Left lung (tissue), 10 donors: ENCODE measurements around the gene IFNL1. TPM values are rescaled to one million over a fixed set of nuclear protein-coding genes. Genes with fewer than 3 reads are reported as not detected.

ENCODE experiments used
- ATAC-seq: fragments of 200-7000 bp; cut with Tn5 transposase; one replicate; pipeline ENCODE4 v1.9.1; 2020; ENCODE audit warnings: moderate library complexity
- DNase-seq, 4 donors: peaks; one replicate each; pipeline ENCODE4 v3.0.0-alpha.2; 2013 to 2020
- H3K27ac ChIP-seq, 2 donors: fragments of 200-600 bp; sonication (generic) in 1 of 2; one replicate each; pipeline versions ENCODE4 v1.5.0 to v1.8.0; 2020 to 2021
- H3K27me3 ChIP-seq, 2 donors: fragments of 200-600 bp; sonication (generic) in 1 of 2; one replicate each; pipeline versions ENCODE4 v1.5.0 to v1.8.0; 2020 to 2021
- H3K36me3 ChIP-seq, 2 donors: fragments of 200-600 bp; sonication (generic) in 1 of 2; one replicate each; pipeline versions ENCODE4 v1.5.0 to v1.8.0; 2020 to 2021
- H3K4me1 ChIP-seq, 2 donors: fragments of 200-600 bp; one replicate each; pipeline ENCODE4 v1.8.0; 2021
- H3K4me3 ChIP-seq, 2 donors: fragments of 200-600 bp; sonication (generic) in 1 of 2; one replicate each; pipeline versions ENCODE4 v1.5.0 to v1.8.0; 2020 to 2021; ENCODE audit warnings: mild to moderate bottlenecking in 1 of 2
- H3K9me3 ChIP-seq, 2 donors: fragments of 200-600 bp; sonication (generic) in 1 of 2; one replicate each; pipeline versions ENCODE4 v1.5.0 to v1.8.0; 2020 to 2021
- intact Hi-C, 2 donors: fragments of 100-400 bp; cut with DNase I; formaldehyde crosslinking; loops; one replicate each; pipeline versions ENCODE4 v1.11.2 to v1.14.2; 2022
- polyA plus RNA-seq, 6 donors: library from polyadenylated mRNA; unstranded; fragments of 120-200 nt; gene quantifications; one replicate each; pipeline ENCODE4 v1.2.1, GENCODE V29; 2013; ENCODE audit not compliant: insufficient read length in 6 of 6
- total RNA-seq, 2 donors: library from RNA; stranded (reverse); fragmentation: NEBNext Ultra II Directional; extraction: Animal tissue kit (Norgen Biotek cat#: 25700); gene quantifications; one replicate each; pipeline ENCODE4 v1.2.1, GENCODE V29; 2021
- TF ChIP-seq, protein P1 (sequence below), 2 donors: fragments of 200-600 bp; sonication (generic) in 1 of 2; IDR thresholded peaks; one replicate each; pipeline versions ENCODE4 v1.5.0 to v1.8.0; 2021; ENCODE audit warnings: antibody characterized with exemption in 2 of 2
- donor health status: DM: no; HTN: yes; CAD: no.
- donor health status: DM: no; HTN: no; CAD: no.

Gene IFNL1
- total and polyA plus RNA-seq, 8 donors = not detected

DNA sequence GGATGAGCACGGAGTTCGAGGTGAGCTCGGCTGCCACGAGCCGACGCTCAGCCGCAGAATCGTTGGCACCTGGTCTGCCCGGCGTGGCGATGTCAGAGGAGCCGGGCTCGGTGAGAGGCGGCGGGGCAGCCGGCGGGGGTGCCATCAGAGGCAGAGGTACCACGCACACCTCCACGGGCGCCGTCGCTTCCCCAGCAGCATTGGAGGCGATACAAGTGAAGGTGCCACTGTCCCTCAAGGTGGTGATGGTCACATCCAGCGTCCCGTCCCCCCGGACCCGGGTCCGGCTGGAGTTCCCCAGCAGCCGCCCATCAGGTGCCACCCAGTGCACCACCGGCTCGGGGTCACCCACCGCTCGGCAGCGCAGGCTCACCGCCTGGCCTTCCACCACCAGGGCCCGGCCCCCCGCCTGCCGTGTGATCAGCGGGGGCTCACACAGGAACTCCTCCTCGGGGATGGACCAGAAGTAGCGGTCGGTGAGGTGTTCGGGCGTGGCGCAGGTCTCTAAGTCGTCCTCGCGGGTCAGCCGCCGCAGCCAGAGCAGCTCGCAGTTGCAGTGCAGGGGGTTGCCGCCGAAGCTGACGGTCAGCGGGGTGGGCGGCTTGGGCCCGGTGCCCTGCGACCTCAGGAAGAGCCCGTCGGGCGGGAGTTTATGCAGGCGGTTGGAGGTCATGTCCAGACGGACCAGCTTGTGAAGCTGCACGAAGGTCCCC lies 18.0 kb downstream of the IFNL1 start:
- intact Hi-C loops = no loop called here
- ATAC-seq = no peak
- H3K27me3 ChIP-seq = no peaks in the 10 kb centered on the region
- H3K27ac ChIP-seq = no peak overlapping the region
- TF ChIP-seq, protein P1, sequence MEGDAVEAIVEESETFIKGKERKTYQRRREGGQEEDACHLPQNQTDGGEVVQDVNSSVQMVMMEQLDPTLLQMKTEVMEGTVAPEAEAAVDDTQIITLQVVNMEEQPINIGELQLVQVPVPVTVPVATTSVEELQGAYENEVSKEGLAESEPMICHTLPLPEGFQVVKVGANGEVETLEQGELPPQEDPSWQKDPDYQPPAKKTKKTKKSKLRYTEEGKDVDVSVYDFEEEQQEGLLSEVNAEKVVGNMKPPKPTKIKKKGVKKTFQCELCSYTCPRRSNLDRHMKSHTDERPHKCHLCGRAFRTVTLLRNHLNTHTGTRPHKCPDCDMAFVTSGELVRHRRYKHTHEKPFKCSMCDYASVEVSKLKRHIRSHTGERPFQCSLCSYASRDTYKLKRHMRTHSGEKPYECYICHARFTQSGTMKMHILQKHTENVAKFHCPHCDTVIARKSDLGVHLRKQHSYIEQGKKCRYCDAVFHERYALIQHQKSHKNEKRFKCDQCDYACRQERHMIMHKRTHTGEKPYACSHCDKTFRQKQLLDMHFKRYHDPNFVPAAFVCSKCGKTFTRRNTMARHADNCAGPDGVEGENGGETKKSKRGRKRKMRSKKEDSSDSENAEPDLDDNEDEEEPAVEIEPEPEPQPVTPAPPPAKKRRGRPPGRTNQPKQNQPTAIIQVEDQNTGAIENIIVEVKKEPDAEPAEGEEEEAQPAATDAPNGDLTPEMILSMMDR (IDR thresholded peaks at IDR 0.05) = no peak
- H3K4me3 ChIP-seq = no peak overlapping the region
- no peaks in the 10 kb centered on the region for H3K4me1 ChIP-seq
- H3K36me3 ChIP-seq = peaks cover 0 to 37% of the 10 kb centered on the region in 2 donors
- no peaks in the 10 kb centered on the region for H3K9me3 ChIP-seq
- peak in 1 of 4 donors; percentile 71 for DNase-seq

DNA sequence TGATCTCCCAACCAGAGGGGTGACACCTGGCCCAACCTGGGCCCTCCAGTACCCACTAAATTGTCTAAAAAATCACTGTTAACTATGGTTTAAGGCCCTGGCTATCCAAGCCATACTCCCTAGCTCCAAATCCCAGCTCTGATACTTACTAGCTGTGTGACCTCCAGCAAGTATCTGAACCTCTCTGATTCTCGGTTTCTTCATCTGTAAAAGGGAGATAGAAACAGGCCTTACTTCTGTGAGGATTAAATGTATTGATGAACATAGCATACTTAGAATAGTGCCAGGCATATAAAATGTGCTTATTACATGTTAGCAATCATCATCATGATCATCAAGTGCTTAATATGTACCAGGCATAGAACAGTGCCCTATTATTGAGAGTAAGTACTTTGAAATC lies 19.7 kb downstream of the IFNL1 start:
- intact Hi-C loops = no loop called here
- ATAC-seq (no peak), DNase-seq (no peak)
- Histone ChIP-seq H3K4me3 (no peak overlapping the region), H3K9me3 (no peaks in the 10 kb centered on the region), H3K27me3 (peaks cover 0 to 9% of the 10 kb centered on the region in 2 donors), H3K4me1 (peaks cover 0 to 4% of the 10 kb centered on the region in 2 donors), H3K36me3 (peaks cover 0 to 37% of the 10 kb centered on the region in 2 donors), H3K27ac (no peak overlapping the region)
- TF ChIP-seq, protein P1 (IDR thresholded peaks at IDR 0.05) = no peak

DNA sequence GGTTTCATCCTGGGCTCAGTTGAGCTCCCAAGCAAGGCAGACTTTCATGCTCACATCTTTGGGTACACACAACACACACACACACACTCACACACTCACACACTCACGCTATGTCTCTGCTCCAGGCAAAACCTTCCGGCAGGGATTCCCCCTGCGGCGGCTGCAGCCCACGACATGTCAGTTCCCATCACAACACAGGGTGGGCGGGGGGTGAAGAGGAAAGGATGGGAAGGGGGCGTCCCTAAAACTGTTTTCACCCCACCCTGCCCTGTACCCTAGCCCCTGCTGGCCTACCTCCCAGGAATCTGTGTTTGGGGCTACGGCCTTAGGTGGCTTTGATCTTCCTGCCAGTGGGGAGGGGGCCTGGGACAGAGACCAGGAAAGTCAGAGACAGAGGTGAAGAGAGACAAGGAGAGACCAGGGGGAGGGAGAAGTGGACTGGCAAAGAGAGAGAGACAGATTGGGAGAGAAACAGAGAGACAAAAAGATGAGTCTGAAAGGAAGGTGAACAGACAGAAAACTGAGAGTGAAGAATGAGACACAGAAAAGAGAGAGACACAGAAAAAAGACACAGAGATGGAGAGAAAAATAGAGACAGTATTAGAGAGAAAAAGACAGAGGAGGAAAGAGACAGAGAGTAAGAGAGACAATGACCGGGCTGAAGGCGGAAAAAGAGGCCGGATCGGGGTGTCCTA lies 20.6 kb downstream of the IFNL1 start:
- TF ChIP-seq, protein P1 (IDR thresholded peaks at IDR 0.05) = no peak
- H3K27me3 ChIP-seq = peaks cover 0 to 17% of the 10 kb centered on the region in 2 donors
- H3K4me1 ChIP-seq = peaks cover 0 to 4% of the 10 kb centered on the region in 2 donors
- H3K9me3 ChIP-seq = no peaks in the 10 kb centered on the region
- DNase-seq (peak in 1 of 4 donors; percentile 30), ATAC-seq (no peak)
- no peak overlapping the region for H3K27ac ChIP-seq
- intact Hi-C loops = no loop called here
- peaks cover 0 to 37% of the 10 kb centered on the region in 2 donors for H3K36me3 ChIP-seq
- H3K4me3 ChIP-seq = no peak overlapping the region

DNA sequence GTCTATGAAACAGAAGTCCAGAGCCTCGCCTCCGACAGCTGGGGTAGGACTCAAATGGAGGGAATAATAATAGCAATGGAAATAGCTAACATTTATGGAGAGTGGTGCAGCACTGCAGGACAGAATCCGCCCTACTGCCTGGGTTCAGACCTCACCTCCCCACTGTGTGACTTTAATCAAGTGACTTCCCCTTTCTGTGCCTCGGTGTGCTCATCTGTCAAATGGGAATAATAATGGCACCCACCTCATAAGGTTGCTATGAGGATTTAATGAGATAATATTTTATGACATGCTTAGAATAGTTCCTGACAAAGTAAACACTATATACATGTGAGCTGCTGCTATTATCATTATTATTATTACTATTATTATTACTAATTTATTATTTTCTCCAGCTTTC lies 21.3 kb downstream of the IFNL1 start:
- peaks cover 0 to 4% of the 10 kb centered on the region in 2 donors for H3K4me1 ChIP-seq
- H3K27me3 ChIP-seq = peaks cover 0 to 18% of the 10 kb centered on the region in 2 donors
- TF ChIP-seq, protein P1 (IDR thresholded peaks at IDR 0.05) = no peak
- H3K9me3 ChIP-seq = no peaks in the 10 kb centered on the region
- ATAC-seq (no peak), DNase-seq (peak in 1 of 4 donors; percentile 5)
- H3K36me3 ChIP-seq = peaks cover 0 to 30% of the 10 kb centered on the region in 2 donors
- intact Hi-C loops = no loop called here
- H3K4me3 ChIP-seq = no peak overlapping the region
- no peak overlapping the region for H3K27ac ChIP-seq

DNA sequence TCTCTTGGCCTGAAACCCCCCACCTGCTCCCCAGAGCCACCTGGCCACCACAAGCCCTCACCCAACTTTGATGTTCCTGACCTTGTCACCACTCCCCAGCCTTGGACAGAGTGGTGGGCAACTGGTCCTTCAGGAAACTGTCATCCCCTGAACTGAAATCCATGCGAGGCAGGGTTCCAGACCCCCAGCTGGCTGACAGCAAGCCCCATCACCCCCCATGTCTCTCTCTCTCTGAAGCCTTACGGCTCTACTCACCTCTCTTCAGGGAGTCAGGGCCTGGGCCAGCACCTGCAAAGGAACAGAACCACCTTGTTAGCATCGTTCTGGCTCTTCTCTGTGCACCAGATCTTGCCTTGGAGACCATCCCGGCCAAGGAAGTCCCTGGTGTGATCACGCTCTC lies 21.9 kb downstream of the IFNL1 start:
- peaks cover 0 to 18% of the 10 kb centered on the region in 2 donors for H3K27me3 ChIP-seq
- no peak overlapping the region for H3K27ac ChIP-seq
- H3K9me3 ChIP-seq = no peaks in the 10 kb centered on the region
- TF ChIP-seq, protein P1 (IDR thresholded peaks at IDR 0.05) = no peak
- intact Hi-C loops = no loop called here
- no peak overlapping the region for H3K4me3 ChIP-seq
- peaks cover 0 to 24% of the 10 kb centered on the region in 2 donors for H3K36me3 ChIP-seq
- DNase-seq (peak in 1 of 4 donors; percentile 28), ATAC-seq (no peak)
- peaks cover 0 to 4% of the 10 kb centered on the region in 2 donors for H3K4me1 ChIP-seq
